Tibial nerve (tissue), 4 donors: ENCODE results near the gene PRR35. TPM values are rescaled to one million over a fixed set of nuclear protein-coding genes. Genes with fewer than 3 reads are reported as not detected.

Source experiments
- DNase-seq, 2 donors: peaks; one replicate each; pipeline ENCODE4 v3.0.0-alpha.2; 2019; ENCODE audit warnings: low spot score in 2 of 2
- H3K27ac ChIP-seq, 4 donors: fragments of 200-600 bp; sonication (generic) in 3 of 4; one replicate each; pipeline ENCODE4 v1.5.1; 2017 to 2019; ENCODE audit warnings: mild to moderate bottlenecking in 1 of 4
- H3K27me3 ChIP-seq, 2 donors: fragments of 200-600 bp; sonication (generic) in 1 of 2; one replicate each; pipeline versions ENCODE4 v1.5.1 to v1.6.0; 2017 to 2019
- H3K36me3 ChIP-seq, 3 donors: fragments of 200-600 bp; sonication (generic); one replicate each; pipeline ENCODE4 v1.5.1; 2018 to 2019
- H3K4me1 ChIP-seq, 4 donors: fragments of 200-600 bp; sonication (generic) in 3 of 4; one replicate each; pipeline ENCODE4 v1.5.1; 2017 to 2019
- H3K4me3 ChIP-seq, 4 donors: fragments of 200-600 bp; sonication (generic) in 3 of 4; one replicate each; pipeline ENCODE4 v1.5.1; 2017 to 2019; ENCODE audit warnings: mild to moderate bottlenecking in 1 of 4, moderate library complexity in 1 of 4
- H3K9me3 ChIP-seq, 4 donors: fragments of 200-600 bp; sonication (generic) in 3 of 4; one replicate each; pipeline ENCODE4 v1.5.1; 2017 to 2019
- EP300 ChIP-seq, 2 donors: sonication (generic); formaldehyde crosslinking; IDR thresholded peaks; one replicate each; pipeline ENCODE4 v1.6.1; 2017; ENCODE audit warnings: antibody characterized with exemption in 2 of 2, mild to moderate bottlenecking in 1 of 2
- POLR2A ChIP-seq, 2 donors: fragments of 450-650 bp; IDR thresholded peaks; one replicate each; pipeline ENCODE4 v1.6.1; 2017; ENCODE audit warnings: antibody characterized with exemption in 2 of 2, mild to moderate bottlenecking in 2 of 2, moderate library complexity in 2 of 2
- WGBS, 2 donors: methylation state at CpG; one replicate each; pipeline ENCODE4 v1.1.5; 2018; 5-methylcytosine and 5-hydroxymethylcytosine counted together
- total RNA-seq, 4 donors: library from RNA; depleted of rRNA; stranded (reverse); fragments of >200 nt; gene quantifications; one replicate each; pipeline ENCODE4 v1.1.0, GENCODE V29; 2016
- TF ChIP-seq, protein P1 (sequence below), 5 experiments: fragments of 200-600 bp in 3 of 5; fragments of 450-650 bp in 2 of 5; sonication (generic) in 3 of 5; IDR thresholded peaks; one replicate each; pipeline ENCODE4 v1.5.1; 2016 to 2019; ENCODE audit warnings: antibody characterized with exemption in 5 of 5, mild to moderate bottlenecking in 3 of 5, moderate library complexity in 2 of 5

The PRR35 gene
- total RNA-seq, 4 donors from 2014 or later, result not detected

- Histone ChIP-seq H3K27me3 (peaks cover 0 to 48% of the 10 kb centered on the region in 2 donors), H3K27ac (no peak overlapping the region), H3K4me3 (no peak overlapping the region), H3K9me3 (no peaks in the 10 kb centered on the region), H3K36me3 (peaks cover 0 to 1% (median 0%) of the 10 kb centered on the region in 3 donors), H3K4me1 (peaks cover 0 to 33% (median 5%) of the 10 kb centered on the region in 4 donors)
- TF ChIP-seq POLR2A (IDR thresholded peaks at IDR 0.05) (no peak), EP300 (IDR thresholded peaks at IDR 0.05) (no peak)
- TF ChIP-seq, protein P1, sequence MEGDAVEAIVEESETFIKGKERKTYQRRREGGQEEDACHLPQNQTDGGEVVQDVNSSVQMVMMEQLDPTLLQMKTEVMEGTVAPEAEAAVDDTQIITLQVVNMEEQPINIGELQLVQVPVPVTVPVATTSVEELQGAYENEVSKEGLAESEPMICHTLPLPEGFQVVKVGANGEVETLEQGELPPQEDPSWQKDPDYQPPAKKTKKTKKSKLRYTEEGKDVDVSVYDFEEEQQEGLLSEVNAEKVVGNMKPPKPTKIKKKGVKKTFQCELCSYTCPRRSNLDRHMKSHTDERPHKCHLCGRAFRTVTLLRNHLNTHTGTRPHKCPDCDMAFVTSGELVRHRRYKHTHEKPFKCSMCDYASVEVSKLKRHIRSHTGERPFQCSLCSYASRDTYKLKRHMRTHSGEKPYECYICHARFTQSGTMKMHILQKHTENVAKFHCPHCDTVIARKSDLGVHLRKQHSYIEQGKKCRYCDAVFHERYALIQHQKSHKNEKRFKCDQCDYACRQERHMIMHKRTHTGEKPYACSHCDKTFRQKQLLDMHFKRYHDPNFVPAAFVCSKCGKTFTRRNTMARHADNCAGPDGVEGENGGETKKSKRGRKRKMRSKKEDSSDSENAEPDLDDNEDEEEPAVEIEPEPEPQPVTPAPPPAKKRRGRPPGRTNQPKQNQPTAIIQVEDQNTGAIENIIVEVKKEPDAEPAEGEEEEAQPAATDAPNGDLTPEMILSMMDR (IDR thresholded peaks at IDR 0.05), result no peak
- 65 to 86% methylated on average over 10 to 12 of the region's 15 CpGs for WGBS, 2 donors
- DNase-seq, result no peak
Measured at GRCh38 chr16:559021-559380, 1.2 kb upstream of the PRR35 start.

DNA sequence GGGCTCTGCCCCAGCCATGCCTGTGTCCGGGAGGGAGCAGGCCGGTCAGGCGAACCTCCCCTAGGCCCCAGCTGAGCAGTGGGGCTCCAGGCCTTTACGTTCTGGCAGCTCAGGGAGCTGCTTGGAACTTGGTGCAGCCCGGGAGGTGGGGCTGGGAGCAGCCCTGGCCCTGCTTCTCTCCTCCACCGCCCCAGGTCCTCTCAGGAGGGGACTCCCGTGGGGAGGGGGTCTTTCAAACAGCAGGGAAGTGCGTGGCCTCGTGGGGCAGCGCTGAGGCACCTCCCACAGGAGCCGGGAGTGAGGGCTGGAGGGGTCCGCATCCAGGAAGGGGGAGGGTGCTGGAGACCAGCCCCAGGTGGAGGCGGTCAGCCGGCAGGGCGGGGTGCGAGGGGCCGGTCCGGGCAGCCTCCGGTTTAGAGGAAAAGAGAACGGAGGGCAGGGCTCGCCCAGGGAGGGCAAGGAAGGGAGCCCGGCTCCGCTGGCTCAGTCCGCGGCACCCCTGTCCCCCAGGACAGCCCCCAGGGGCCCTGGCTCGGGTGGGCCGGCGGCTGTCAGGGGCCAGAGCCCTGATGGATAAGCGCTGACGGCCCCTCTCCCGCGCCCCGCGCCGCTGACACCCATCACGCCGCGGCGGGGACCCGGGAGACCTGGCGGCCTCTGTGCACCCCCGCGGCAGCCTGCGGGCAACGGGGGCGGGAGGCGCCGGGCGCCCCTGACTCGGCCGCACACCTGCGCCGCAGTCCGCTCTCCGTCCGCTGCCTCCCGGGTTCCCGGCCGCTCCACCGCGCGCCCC lies 587 bp upstream of the PRR35 start:
- no peak for TF ChIP-seq EP300 (IDR thresholded peaks at IDR 0.05)
- no peak for TF ChIP-seq POLR2A (IDR thresholded peaks at IDR 0.05)
- TF ChIP-seq, protein P1 (IDR thresholded peaks at IDR 0.05), result no peak
- H3K4me3 ChIP-seq, result no peak overlapping the region
- no peaks in the 10 kb centered on the region for H3K36me3 ChIP-seq
- peaks cover 0 to 48% of the 10 kb centered on the region in 2 donors for H3K27me3 ChIP-seq
- peaks cover 0 to 26% (median 1%) of the 10 kb centered on the region in 4 donors for H3K4me1 ChIP-seq
- 11% methylated on average over 17 to 37 of the region's 62 CpGs for WGBS, 2 donors
- no peak overlapping the region for H3K27ac ChIP-seq
- H3K9me3 ChIP-seq, result no peaks in the 10 kb centered on the region
- DNase-seq, result no peak

DNA sequence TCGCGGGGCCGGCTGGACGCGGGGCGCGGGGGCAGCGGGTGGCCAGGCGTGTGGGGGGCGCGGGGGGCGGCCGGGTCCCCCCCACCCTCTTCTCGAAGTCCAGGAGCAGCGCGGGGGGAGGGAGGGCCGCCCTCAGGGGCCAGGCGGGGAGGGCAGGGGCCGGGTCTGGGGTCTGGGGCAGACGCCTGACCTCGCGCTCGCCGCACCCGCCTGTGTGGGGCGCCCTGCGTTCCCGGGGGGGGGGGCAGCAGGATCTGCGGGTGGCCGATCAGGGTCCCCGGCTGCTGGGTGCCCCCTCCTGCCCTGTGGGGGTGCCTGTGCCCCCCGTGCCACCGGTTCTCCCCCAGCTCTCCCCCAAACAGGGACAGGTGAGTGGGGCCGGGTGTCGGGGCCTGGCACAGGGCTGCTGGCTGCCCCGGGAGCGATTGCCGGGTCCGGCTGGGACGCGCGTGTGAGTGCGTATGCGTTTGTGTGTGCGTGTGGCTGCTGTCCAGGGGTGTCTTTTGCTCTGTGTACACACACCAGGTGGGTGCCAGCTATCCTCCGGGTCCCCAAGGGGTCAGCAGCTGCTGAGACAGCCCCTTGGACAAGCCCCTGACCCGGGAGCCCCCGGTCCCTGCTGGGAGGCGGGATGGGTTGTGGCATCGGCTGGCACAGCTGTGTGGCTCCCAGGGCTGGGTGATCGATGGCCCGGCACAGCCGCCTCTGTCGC lies 663 bp downstream of the PRR35 start:
- H3K9me3 ChIP-seq, result no peaks in the 10 kb centered on the region
- no peak for DNase-seq
- TF ChIP-seq EP300 (IDR thresholded peaks at IDR 0.05), result no peak
- no peak for TF ChIP-seq POLR2A (IDR thresholded peaks at IDR 0.05)
- TF ChIP-seq, protein P1 (IDR thresholded peaks at IDR 0.05), result no peak
- H3K27ac ChIP-seq, result no peak overlapping the region
- H3K27me3 ChIP-seq, result peaks cover 0 to 48% of the 10 kb centered on the region in 2 donors
- H3K4me3 ChIP-seq, result no peak overlapping the region
- H3K4me1 ChIP-seq, result peaks cover 0 to 26% (median 5%) of the 10 kb centered on the region in 4 donors
- WGBS, 2 donors, result 21% methylated on average over 16 of the region's 54 CpGs; no CpG with 5 or more reads in 1 of the 2 donors
- H3K36me3 ChIP-seq, result no peaks in the 10 kb centered on the region

- DNase-seq, result no peak
- Histone ChIP-seq H3K9me3 (no peaks in the 10 kb centered on the region), H3K27ac (no peak overlapping the region), H3K36me3 (no peaks in the 10 kb centered on the region), H3K27me3 (peaks cover 0 to 48% of the 10 kb centered on the region in 2 donors), H3K4me1 (peaks cover 0 to 31% (median 11%) of the 10 kb centered on the region in 4 donors), H3K4me3 (no peak overlapping the region)
- TF ChIP-seq, protein P1 (IDR thresholded peaks at IDR 0.05), result no peak
- no peak for TF ChIP-seq POLR2A (IDR thresholded peaks at IDR 0.05)
- no peak for TF ChIP-seq EP300 (IDR thresholded peaks at IDR 0.05)
- 67% methylated on average over 13 of the region's 15 CpGs; no CpG with 5 or more reads in 1 of the 2 donors for WGBS, 2 donors
Measured at GRCh38 chr16:561413-561794, 1.2 kb downstream of the PRR35 start.
